ENCODE measurements around the gene NAPB. TPM values are rescaled to one million over a fixed set of nuclear protein-coding genes. Genes with fewer than 3 reads are reported as not detected.

The NAPB gene
- total RNA-seq, 2 donors from 2014 or later: 11.5 to 14.3 TPM

DNA sequence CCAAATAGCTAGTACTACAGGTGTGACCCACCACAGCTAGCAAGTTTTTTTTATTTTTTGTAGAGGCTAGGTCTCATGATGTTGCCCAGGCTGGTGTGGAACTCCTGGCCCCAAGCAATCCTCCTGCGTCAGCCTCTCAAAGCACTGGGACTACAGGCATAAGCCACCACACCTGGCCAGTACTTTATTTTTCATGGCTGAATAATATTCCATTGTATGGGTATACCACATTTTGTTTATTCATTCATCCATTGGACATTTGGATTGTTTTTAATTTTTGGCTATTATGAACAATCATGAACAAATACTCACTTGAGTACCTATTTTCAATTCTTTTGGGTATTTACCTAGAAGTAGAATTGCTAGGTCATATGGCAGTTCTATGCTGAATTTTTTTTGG lies 77.7 kb downstream of the NAPB start:
- ATAC-seq (replicated peaks): no peak
- Mint-ChIP-seq H3K4me3 (no peak overlapping the region), H3K27me3 (peaks cover 3% of the 10 kb centered on the region), H3K4me1 (no peaks in the 10 kb centered on the region), H3K9me3 (no peaks in the 10 kb centered on the region), H3K36me3 (ENCODE audit: low read depth) (no peaks in the 10 kb centered on the region), H3K27ac (no peak overlapping the region)

GRCh38 chr20:23341073-23341472 lies 80.2 kb downstream of the NAPB start:
- H3K4me1 Mint-ChIP-seq: peaks cover 3% of the 10 kb centered on the region
- H3K36me3 Mint-ChIP-seq (ENCODE audit: low read depth): no peaks in the 10 kb centered on the region
- H3K27me3 Mint-ChIP-seq: peaks cover 3% of the 10 kb centered on the region
- no peak for ATAC-seq (replicated peaks)
- no peak overlapping the region for H3K27ac Mint-ChIP-seq
- no peaks in the 10 kb centered on the region for H3K9me3 Mint-ChIP-seq
- no peak overlapping the region for H3K4me3 Mint-ChIP-seq

GRCh38 chr20:23340524-23340923 lies 80.8 kb downstream of the NAPB start:
- ATAC-seq (replicated peaks): no peak

GRCh38 chr20:23339986-23340385 lies 81.3 kb downstream of the NAPB start:
- Mint-ChIP-seq H3K36me3 (ENCODE audit: low read depth) (no peaks in the 10 kb centered on the region), H3K9me3 (no peaks in the 10 kb centered on the region), H3K4me3 (no peak overlapping the region), H3K4me1 (peaks cover 3% of the 10 kb centered on the region), H3K27ac (no peak overlapping the region), H3K27me3 (peaks cover 3% of the 10 kb centered on the region)
- no peak for ATAC-seq (replicated peaks)

More at GRCh38 chr20:23340524-23340923, 80.8 kb downstream of the NAPB start:
- H3K27ac Mint-ChIP-seq: no peak overlapping the region
- peaks cover 3% of the 10 kb centered on the region for H3K27me3 Mint-ChIP-seq
- no peak overlapping the region for H3K4me3 Mint-ChIP-seq
- no peaks in the 10 kb centered on the region for H3K36me3 Mint-ChIP-seq (ENCODE audit: low read depth)
- no peaks in the 10 kb centered on the region for H3K9me3 Mint-ChIP-seq
- H3K4me1 Mint-ChIP-seq: peaks cover 3% of the 10 kb centered on the region

- Mint-ChIP-seq H3K4me1 (peaks cover 7% of the 10 kb centered on the region), H3K27ac (no peak overlapping the region), H3K9me3 (no peaks in the 10 kb centered on the region), H3K27me3 (peaks cover 3% of the 10 kb centered on the region), H3K4me3 (no peak overlapping the region), H3K36me3 (ENCODE audit: low read depth) (no peaks in the 10 kb centered on the region)
- ATAC-seq (replicated peaks): no peak
These were observed 84.0 kb downstream of the NAPB start for GRCh38 chr20:23337312-23337711.

DNA sequence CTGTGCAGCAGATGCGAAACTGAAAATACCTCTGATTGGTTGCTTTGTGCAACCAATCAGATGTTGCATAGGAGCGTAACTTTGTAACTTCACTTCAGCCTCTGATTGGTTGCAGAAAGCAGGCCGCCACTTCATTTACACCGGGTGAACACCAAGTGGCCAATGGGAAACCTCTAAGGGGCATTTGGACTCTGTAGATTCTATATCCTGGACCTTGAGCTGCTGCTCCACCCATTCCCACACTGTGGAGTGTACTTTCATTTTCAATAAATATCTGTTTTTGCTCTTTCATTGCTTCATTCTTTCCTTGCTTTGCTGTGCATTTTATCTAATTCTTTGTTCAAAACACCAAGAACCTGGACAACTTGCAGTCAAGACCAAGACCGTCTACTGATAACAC lies 84.8 kb downstream of the NAPB start:
- no peak for ATAC-seq (replicated peaks)
- Mint-ChIP-seq H3K4me1 (peaks cover 7% of the 10 kb centered on the region), H3K27me3 (peaks cover 3% of the 10 kb centered on the region), H3K27ac (no peak overlapping the region), H3K4me3 (no peak overlapping the region), H3K36me3 (ENCODE audit: low read depth) (no peaks in the 10 kb centered on the region), H3K9me3 (no peaks in the 10 kb centered on the region)

DNA sequence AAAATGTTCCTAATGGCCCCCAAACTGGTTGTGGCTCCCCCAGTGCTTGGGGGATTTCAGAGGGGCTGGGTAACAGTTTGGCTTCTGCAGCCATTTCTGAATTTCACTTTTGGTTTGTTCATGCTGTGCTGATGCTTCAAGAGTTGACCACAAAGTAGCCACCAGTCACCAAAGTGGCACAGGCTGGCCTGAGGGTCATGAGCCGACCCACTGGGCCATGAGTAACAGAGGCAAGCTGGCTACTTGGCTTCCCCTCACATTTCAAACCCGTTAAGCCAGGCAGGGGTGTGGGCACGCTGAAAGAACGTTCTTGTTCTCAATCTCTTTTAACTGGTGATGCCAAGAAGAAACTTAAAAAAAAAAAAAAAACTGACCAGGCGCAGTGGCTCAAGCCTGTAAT lies 85.8 kb downstream of the NAPB start:
- no peaks in the 10 kb centered on the region for H3K36me3 Mint-ChIP-seq (ENCODE audit: low read depth)
- peaks cover 3% of the 10 kb centered on the region for H3K27me3 Mint-ChIP-seq
- H3K4me3 Mint-ChIP-seq: no peak overlapping the region
- no peaks in the 10 kb centered on the region for H3K9me3 Mint-ChIP-seq
- ATAC-seq (replicated peaks): no peak
- H3K4me1 Mint-ChIP-seq: peaks cover 7% of the 10 kb centered on the region
- H3K27ac Mint-ChIP-seq: no peak overlapping the region

GRCh38 chr20:23334111-23334510 lies 87.2 kb downstream of the NAPB start:
- H3K9me3 Mint-ChIP-seq: no peaks in the 10 kb centered on the region
- ATAC-seq (replicated peaks): no peak

DNA sequence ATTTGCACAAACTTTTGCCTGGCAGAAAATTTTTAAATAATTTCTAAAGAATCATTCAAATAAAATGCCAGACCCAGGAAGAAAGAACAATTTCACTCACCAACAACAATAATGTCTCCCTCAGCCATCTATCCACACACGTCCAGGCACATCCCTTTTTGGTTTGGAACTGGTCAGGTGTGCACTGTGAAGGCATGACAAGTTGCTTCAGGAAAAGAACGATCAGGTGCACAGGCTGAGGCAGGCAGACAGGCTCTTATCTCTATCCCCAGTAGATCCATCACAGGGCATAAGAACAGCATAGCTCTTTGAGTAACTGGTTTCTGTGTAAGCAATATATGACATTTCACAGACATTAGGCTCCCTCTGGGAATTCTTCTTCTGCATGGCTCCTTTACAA lies 88.8 kb downstream of the NAPB start:
- no peak overlapping the region for H3K27ac Mint-ChIP-seq
- ATAC-seq (replicated peaks): no peak

More at GRCh38 chr20:23334111-23334510, 87.2 kb downstream of the NAPB start:
- Mint-ChIP-seq H3K27me3 (peaks cover under 1% of the 10 kb centered on the region), H3K27ac (peak overlapping the region; percentile 56), H3K4me1 (peaks cover 7% of the 10 kb centered on the region), H3K4me3 (no peak overlapping the region), H3K36me3 (ENCODE audit: low read depth) (no peaks in the 10 kb centered on the region)

GRCh38 chr20:23331450-23332350 lies 89.6 kb downstream of the NAPB start:
- H3K27ac Mint-ChIP-seq: no peak overlapping the region
- no peaks in the 10 kb centered on the region for H3K27me3 Mint-ChIP-seq
- no peak for ATAC-seq (replicated peaks)
- no peaks in the 10 kb centered on the region for H3K9me3 Mint-ChIP-seq
- H3K4me3 Mint-ChIP-seq: no peak overlapping the region
- H3K4me1 Mint-ChIP-seq: peaks cover 5% of the 10 kb centered on the region
- H3K36me3 Mint-ChIP-seq (ENCODE audit: low read depth): no peaks in the 10 kb centered on the region

More for the DNA sequence above, 88.8 kb downstream of the NAPB start:
- Mint-ChIP-seq H3K4me3 (no peak overlapping the region), H3K36me3 (ENCODE audit: low read depth) (no peaks in the 10 kb centered on the region), H3K27me3 (no peaks in the 10 kb centered on the region), H3K9me3 (no peaks in the 10 kb centered on the region), H3K4me1 (peaks cover 7% of the 10 kb centered on the region)

GRCh38 chr20:23327617-23328333 lies 93.5 kb downstream of the NAPB start:
- no peaks in the 10 kb centered on the region for H3K36me3 Mint-ChIP-seq (ENCODE audit: low read depth)
- no peak overlapping the region for H3K4me3 Mint-ChIP-seq
- no peaks in the 10 kb centered on the region for H3K4me1 Mint-ChIP-seq
- no peak for ATAC-seq (replicated peaks)
- H3K27ac Mint-ChIP-seq: no peak overlapping the region
- H3K27me3 Mint-ChIP-seq: peaks cover 4% of the 10 kb centered on the region
- no peaks in the 10 kb centered on the region for H3K9me3 Mint-ChIP-seq

DNA sequence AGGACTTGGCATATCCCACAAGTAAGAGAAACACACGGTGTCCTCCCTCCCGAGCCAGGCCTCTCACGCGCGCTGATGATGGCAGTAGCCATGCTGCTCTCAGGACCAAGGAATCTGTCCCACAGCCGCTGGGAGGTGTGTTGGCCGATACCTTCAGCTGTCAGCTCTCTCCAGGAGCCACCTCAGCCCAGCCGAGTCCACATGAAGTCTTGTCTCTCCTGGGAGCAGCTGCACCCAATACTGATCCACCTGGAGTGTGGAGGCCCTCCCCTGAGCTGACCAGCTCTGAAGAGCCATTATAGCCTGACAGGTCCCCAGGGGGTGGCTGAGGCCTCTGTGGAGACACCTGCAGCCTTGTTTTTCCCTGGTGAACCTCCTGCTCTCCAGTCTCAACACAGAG lies 94.5 kb downstream of the NAPB start:
- peaks cover 4% of the 10 kb centered on the region for H3K27me3 Mint-ChIP-seq
- H3K36me3 Mint-ChIP-seq (ENCODE audit: low read depth): no peaks in the 10 kb centered on the region
- no peak overlapping the region for H3K27ac Mint-ChIP-seq
- H3K4me3 Mint-ChIP-seq: no peak overlapping the region
- no peak for ATAC-seq (replicated peaks)
- no peaks in the 10 kb centered on the region for H3K9me3 Mint-ChIP-seq
- no peaks in the 10 kb centered on the region for H3K4me1 Mint-ChIP-seq

- Mint-ChIP-seq H3K4me1 (no peaks in the 10 kb centered on the region), H3K4me3 (no peak overlapping the region), H3K36me3 (ENCODE audit: low read depth) (no peaks in the 10 kb centered on the region), H3K9me3 (no peaks in the 10 kb centered on the region), H3K27me3 (peaks cover 4% of the 10 kb centered on the region), H3K27ac (no peak overlapping the region)
- no peak for ATAC-seq (replicated peaks)
These were observed 96.2 kb downstream of the NAPB start for GRCh38 chr20:23325107-23325506.
